GM19395 (cell line): ENCODE measurements around the gene CAPN15.
"Not testable (repeated sequence)": the region's sequence is repeated elsewhere in the genome, so short reads cannot be mapped to it uniquely, and the experiment has no call there.

Source experiments
- ATAC-seq: cut with Tn5 transposase; IDR thresholded peaks from one replicate; pipeline ENCODE4 v1.9.1; 2021; ENCODE audit warnings: mild to moderate bottlenecking, moderate library complexity; ENCODE audit not compliant: unreplicated experiment

The CAPN15 gene

GRCh38 chr16:506246-506546, 21.3 kb upstream of the CAPN15 start:
- no peak for ATAC-seq

- not testable (repeated sequence) for ATAC-seq
Observed at GRCh38 chr16:507527-507926, 20.0 kb upstream of the CAPN15 start.

DNA sequence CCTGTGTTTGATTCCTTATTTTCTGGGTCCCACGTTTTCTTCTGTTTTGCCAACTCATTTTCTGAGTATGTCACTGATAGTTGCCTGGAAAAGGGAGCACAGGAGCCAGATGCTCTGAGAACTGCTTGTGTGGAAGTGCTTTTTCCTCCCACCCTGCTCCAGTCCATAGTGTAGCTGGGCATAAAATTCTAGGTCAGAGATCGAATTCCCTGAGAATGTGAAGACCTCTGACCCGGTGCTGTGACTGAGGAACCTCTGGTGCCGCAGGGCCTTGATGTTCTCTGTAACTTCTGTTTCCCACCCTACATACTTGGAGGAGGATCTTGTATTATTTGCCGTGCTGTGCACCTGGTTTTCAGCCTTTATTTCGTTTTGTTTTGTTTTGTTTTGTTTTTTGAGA, 19.5 kb upstream of the CAPN15 start:
- no peak for ATAC-seq

DNA sequence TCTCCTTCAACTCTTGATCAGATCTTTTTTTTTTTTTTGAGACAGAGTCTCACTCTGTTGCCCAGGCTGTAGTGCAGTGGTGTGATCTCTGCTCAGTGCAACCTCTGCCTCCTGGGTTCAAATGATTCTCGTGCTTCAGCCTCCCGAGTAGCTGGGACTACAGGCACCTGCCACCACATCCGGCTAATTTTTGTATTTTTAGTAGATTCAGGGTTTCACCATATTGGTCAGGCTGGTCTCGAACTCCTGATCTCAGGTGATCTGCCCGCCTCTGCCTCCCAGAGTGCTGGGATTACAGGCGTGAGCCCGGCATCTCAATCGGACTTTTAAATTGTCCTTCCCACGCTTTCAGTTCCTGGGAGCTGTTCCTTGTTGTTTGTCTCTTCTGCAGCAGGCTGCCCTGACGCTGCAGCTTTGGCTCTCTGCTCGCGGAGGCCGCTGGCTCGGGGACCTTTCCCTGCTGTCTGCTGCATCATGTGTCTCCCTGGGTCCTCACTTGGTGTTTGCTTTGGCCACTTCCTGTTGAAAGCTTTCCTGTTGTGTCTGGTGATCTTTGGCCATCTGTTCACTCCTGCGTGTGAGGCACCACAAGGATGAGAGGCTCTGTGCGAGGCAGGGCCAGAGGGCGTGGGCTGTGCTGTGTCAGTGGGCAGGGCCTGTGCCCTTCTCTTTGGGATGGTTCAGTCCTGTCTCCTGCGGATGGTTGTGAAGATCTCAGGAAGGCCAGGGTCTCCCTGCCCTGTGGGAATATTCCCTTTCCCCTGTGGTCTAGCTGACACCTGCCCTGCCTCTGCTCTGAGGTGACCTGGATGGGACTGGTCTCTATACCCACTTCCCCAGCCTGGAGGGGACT, 18.4 kb upstream of the CAPN15 start:
- no peak for ATAC-seq

DNA sequence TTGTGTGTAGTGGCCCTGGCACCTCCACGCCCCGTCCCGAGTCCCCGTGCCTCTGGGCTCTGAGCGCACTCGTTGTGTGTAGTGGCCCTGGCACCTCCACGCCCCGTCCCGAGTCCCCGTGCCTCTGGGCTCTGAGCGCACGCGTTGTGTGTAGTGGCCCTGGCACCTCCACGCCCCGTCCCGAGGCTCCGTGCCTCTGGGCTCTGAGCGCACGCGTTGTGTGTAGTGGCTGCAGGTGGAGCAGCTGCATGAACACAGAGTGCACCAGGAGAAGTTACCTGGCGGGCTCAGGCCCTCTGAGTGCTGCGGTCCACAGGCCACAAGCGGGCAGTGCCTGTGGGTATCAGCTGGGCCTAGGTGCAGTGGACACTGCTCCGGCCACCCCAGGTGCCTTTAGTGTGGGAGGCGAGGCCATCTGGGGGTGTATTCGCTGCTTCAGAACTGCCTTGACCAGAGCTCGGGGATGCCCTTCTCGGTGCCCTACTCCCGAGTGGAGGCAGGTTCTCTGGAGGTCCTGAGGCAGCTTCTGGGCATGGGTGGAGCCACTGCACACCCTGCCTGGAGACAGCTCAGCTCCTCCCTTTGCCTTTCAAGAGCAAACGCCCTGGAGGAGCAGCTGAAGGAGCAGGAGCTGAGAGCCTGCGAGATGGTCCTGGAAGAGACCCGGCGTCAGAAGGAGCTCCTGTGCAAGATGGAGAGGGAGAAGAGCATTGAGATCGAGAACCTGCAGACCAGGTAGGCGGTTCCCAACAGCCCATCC, 17.3 kb upstream of the CAPN15 start:
- ATAC-seq, result no peak

GRCh38 chr16:512802-513201, 14.7 kb upstream of the CAPN15 start:
- no peak for ATAC-seq

DNA sequence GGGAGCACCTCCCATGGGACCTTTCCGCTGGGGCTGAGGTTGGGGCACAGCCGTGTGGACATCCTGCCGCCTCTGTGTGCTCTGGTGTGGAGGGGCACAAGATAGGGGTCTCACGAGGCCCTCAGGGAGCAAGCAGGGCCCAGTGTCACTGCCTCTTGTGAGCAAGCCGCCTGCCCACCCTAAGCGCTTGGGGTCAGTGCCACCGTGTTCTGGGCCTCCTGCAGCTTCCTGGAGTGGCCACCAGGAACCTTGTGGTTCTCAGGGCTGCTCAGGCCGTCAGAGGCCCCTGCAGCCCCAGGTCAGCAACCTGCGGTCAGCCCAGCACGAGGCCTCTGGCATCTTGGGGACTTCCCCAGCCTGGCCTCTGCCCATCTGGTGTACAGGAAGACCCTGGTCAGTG, 13.6 kb upstream of the CAPN15 start:
- ATAC-seq, result no peak

- no peak for ATAC-seq
Observed at GRCh38 chr16:515175-515938, 12.2 kb upstream of the CAPN15 start.

GRCh38 chr16:515939-516226, 11.6 kb upstream of the CAPN15 start:
- no peak for ATAC-seq

GRCh38 chr16:516301-516700, 11.2 kb upstream of the CAPN15 start:
- ATAC-seq, result no peak

DNA sequence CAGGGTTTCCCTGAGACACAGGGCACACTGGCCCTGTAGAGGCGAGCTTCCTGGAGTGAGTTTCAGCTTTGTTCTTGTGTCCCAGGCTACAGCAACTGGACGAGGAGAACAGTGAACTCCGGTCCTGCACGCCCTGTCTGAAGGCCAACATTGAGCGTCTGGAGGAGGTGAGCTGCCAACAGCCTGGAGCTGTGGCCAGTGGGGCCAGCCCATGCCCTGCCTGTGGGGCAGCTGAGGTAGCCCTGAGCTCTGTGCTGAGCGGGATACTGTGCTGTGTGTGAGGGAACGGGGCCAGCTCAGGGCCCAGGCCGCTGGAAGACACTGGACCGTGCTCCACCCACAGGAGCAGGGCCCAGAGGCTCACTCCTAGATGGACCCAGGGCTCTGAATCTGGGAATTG, 8.7 kb upstream of the CAPN15 start:
- no peak for ATAC-seq

DNA sequence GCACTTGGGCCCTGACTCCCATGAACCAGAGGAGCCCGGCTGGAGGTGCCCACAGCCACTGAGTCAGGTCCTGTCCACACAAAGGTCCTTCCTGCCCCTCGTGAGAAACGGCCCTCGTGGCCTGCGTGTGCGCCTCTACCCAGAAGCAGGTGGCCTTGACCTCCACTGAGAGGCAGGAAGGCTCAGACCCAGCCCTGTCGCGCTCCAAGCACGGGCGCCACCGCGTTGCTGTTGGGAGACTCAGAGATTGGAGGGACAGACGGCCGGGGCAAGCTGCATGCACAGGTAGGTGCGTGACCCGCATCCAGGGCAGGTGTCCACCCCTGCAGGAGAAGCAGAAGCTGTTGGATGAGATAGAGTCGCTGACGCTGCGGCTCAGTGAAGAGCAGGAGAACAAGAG, 8.1 kb upstream of the CAPN15 start:
- no peak for ATAC-seq

- ATAC-seq, result no peak
Observed at GRCh38 chr16:519841-520687, 7.4 kb upstream of the CAPN15 start.

- no peak for ATAC-seq
Observed at GRCh38 chr16:520847-521246, 6.7 kb upstream of the CAPN15 start.

DNA sequence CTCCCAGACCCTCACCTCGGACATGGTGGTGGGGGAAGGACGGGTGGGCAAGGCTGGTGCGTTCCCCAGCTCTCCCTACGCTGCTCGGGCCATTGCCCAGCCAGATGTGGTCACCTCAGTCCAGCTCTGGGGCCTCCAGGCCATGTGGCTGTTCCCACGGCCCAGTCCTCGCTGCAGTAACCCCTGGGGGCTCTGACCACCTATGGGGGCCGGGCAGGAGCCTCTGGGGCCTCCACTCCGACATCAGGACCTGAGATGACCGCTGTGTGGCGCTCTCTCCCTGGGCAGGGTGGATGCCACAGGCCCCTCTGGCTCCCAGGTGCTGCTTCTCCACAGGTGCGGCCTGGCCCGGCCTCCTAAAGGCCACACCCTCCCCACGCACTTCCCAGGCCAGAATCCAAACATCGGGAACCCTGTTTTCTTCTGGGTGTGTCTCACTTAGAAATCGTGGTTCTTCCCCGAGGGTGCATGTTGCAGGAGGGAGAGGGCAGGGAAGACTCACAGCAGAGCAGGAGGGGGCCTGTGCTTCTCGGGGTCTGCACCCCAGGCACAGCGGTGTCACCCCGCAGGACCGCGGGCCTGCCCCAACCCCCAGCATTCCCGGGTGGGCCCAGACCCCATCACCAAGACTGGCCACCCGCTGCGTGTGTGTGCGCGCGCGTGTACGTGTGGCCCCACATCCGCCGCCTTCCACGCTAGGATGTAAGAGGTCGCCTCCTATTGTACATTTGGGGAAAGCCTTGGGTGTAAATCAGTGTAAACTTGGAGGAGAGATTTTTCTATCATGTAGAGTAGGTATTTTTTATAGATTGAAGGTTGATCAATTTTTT, 5.9 kb upstream of the CAPN15 start:
- no peak for ATAC-seq

DNA sequence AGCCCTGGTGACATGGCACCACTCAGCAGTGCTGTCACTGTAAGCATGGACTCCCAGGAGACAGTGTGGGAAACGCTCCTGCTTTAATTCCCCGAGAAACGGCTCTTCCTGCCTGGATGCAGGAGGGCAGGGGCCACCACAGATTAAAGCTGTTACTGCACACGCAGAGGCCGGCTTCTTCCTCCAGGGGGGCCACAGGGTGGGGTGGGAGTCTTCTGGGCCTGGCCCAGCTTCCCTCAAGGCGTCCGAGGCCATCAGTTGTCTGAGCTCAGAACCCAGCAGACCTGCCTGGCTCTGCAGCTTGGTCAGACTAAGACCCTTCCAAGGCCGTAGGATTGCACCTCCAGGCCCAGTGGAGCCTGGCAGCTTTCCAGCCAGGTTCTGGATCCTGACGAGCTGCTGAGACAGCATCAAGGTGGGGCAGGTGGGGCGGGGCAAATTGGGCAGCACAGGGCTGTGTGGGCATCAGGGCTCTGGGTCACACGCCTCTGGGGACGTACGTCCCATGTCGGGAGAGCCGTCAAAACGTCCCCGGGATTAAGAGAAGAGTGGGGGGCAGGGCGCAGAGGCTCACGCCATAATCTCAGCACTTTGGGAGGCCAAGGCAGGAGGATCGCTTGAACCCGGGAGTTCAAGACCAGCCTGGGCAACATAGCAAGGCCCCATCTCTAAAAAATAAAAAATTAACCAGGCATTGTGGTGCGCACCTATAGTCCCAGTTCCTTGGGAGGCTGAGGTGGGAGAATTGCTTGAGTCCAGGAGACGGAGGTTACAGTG, 5.0 kb upstream of the CAPN15 start:
- no peak for ATAC-seq

DNA sequence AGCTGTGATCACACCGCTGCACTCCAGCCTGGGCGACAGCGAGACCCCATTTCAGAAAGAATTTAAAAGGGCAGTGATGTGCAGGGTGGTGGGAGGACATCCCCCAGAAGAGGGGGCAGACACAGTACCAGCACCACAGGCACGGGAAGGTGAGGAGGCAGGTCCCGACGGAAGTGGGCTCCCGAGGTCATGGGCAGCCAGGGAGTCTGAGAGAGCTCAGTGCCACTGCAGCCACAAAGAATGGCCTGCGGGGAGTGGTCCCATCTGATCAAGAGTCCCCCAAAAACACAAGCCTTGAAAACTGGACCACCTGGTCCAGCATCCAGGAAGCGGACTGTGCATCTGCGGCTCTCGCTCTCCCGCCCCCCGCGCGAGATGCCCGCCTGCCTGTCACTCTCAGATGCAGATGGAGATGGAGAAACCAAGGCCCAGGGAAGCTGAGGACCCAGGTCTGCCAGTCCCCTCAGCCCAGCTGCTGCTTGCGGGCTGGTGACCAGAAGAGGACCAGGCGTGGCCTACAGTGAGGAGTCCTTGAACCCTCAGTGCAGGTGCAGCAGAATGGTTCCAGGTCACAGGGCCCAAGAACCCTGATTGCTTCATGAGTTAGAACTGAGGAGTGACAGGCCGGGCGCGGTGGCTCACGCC, 4.3 kb upstream of the CAPN15 start:
- ATAC-seq, result no peak

GRCh38 chr16:524274-525040, 3.1 kb upstream of the CAPN15 start:
- no peak for ATAC-seq
